Cardiac septum (tissue), 1 donor: Measurements from ENCODE around the gene EVPL. TPM values are rescaled to one million over a fixed set of nuclear protein-coding genes. Genes with fewer than 3 reads are reported as not detected.
"Not testable (repeated sequence)": the region's sequence is repeated elsewhere in the genome, so short reads cannot be mapped to it uniquely, and the experiment has no call there.

Experiments used
- DNase-seq: peaks from one replicate; pipeline ENCODE4 v3.0.0-alpha.2; 2020; ENCODE audit warnings: low spot score
- intact Hi-C: fragments of 100-400 bp; cut with DNase I; formaldehyde crosslinking; loops from one replicate; pipeline ENCODE4 v1.14.0; 2022
- total RNA-seq: library from RNA; stranded (reverse); fragmentation: NEBNext Ultra II Directional; extraction: Animal tissue kit (Norgen Biotek cat#: 25700); gene quantifications from one replicate; pipeline ENCODE4 v1.2.1, GENCODE V29; 2021
- donor health status: DM: no; HTN: no; CAD: no.

Gene EVPL
- total RNA-seq, 1 donor from 2014 or later: 0.05 TPM

- intact Hi-C loops: no loop called here
- DNase-seq: no peak
Observed at GRCh38 chr17:76049239-76049638, 22.1 kb upstream of the EVPL start.

GRCh38 chr17:76048711-76049110 is 21.6 kb upstream of the EVPL start:
- intact Hi-C loops: no loop called here
- DNase-seq: peak; percentile 41

DNA sequence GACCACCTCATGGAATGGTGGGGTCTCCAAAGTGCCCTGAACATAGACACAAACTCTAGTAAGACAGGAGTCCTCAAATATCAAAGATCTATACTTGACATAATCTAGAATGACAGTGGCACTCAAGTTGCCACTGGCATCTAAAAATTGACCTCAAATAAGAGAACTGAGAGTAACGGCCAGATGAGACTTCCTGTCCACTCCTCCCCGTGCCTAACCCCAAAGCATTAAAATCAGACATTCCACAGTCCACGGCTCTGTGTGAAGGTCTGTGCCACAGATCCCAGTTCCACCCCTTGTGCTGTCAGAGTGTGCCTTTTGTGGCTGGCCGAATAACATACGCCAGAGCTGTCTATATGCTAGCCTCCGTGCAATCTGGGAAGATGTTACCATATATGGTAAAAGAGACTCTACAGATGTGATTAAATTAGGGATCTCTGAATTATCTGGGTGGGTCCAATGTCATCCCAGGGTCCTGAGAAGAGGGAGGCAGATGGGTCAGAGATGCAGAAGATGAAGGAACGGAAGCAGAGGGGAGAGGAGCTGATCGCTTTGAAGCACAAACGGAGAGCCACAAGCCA is 21.0 kb upstream of the EVPL start:
- intact Hi-C loops: no loop called here
- peak; percentile 14 for DNase-seq

DNA sequence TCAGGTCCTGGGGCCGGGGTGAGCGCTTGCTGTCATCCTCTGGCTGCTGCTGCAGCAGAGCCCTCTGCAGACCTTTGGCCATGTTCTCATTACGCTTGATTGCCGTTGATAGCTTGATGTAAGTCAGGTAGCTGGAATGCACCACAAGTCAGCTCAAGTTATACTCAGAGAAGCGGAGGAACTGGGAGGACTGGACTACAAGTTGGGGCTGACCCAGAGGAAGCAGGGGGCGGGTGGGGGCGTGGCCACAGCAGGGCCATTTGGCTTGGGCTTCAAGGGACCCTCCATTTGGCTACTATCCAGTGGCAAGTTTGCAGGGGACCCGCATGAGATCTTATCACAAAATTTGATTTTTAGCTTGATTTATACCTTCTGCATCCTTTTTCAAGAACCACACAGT is 19.0 kb upstream of the EVPL start:
- no peak for DNase-seq
- intact Hi-C loops: no loop called here

- intact Hi-C loops, DNase-seq: not testable (repeated sequence)
Observed at GRCh38 chr17:76044475-76045007, 17.4 kb upstream of the EVPL start.

DNA sequence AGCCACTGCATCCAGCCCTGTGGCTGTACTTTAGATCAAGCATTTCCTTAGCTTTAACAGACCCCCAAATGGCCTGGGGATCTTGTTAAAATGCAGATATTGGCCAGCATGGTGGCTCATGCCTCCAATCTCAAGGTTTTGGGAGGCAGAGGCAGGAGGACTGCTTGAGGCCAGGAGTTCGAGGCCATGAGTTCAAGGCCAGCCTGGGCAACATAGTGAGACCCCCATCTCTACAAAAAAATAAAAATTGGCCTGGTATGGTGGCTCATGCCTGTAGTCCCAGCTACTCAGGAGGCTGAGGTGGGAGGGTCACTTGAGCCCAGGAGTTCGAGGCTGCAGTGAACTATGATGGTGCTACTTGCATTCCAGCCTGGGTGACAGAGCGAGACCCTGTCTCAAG is 15.8 kb upstream of the EVPL start:
- intact Hi-C loops, DNase-seq: not testable (repeated sequence)

DNA sequence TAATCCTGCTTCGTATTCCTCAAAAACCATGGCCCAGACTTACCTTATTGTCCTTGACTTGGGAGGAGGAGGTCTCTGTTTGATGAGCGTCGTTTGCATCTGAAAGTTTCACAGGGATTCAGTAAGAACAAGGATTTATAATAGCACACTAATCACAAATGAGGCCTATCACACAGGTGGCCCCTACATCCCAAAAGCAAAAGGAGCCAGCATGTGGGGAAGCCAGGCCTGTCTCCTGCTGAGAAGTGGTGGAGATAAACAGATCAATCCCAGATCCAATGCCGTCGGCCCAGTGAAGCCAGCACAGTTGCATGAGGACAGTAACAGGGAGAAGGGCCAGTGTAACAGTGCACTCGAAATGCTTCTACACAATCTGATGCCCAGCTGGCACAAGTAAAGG is 13.3 kb upstream of the EVPL start:
- DNase-seq: no peak
- intact Hi-C loops: no loop called here

DNA sequence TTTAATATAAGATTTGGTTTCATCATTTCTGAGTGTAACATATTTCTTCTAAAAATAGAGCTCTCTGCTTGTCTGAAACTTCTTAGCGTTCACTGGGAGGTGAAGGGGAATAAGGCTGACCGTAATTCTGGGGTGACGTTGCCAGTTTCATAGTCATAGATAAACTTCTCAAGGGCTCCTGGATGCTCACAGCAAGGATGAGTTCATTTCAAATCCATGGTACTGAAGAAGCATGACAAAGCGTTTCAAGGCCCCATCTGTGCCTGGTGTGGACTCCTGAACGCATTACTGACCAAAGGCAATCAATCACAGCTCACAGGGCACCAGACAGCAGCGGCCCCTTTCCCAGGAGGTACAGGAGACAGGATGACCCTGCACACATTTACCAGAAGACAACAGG is 12.0 kb upstream of the EVPL start:
- no peak for DNase-seq
- intact Hi-C loops: no loop called here

GRCh38 chr17:76038050-76038449 is 10.9 kb upstream of the EVPL start:
- DNase-seq: no peak
- intact Hi-C loops: no loop called here

- intact Hi-C loops: no loop called here
- no peak for DNase-seq
Observed at GRCh38 chr17:76036497-76037261, 9.6 kb upstream of the EVPL start.

- intact Hi-C loops: no loop called here
Observed at GRCh38 chr17:76034428-76035350, 7.6 kb upstream of the EVPL start.

DNA sequence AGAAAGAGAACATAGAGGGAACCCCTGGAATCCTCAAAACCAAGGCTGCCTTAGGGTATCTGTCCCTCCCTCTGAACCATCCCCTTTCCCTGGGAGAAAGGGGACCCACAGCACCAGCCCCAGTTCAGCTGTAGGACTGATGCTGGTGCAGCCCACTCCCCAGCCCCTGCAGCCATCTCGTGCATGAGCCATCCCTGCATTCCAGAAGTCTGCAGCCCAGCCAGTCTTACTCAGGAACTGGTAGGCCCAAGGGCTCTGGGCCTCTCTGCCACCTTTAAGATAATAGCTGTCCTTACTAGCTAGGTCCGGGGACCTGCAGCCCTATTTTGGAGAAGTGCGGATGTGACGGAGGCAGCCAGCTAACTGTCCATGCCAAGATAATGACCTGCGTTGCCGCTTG is 6.0 kb upstream of the EVPL start:
- intact Hi-C loops: no loop called here
- DNase-seq: no peak

More at GRCh38 chr17:76034428-76035350, 7.6 kb upstream of the EVPL start:
- DNase-seq: no peak

DNA sequence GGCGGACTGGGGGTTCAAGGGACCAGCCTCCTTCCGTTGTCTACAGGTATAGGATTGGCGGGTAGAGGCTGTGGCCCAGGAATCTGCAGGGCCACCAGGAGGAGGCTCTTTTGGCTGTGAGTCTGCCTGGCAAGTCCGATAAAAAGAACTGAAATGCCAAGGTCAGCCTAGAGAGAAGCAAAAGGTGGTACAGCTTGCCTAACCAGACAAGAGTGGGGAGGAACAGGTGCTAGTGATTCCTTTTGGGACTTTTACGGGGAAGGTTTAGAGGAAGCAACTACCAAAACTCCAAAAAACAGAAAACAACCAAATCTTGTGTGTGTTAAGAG is 5.6 kb upstream of the EVPL start:
- intact Hi-C loops: no loop called here
- DNase-seq: no peak

DNA sequence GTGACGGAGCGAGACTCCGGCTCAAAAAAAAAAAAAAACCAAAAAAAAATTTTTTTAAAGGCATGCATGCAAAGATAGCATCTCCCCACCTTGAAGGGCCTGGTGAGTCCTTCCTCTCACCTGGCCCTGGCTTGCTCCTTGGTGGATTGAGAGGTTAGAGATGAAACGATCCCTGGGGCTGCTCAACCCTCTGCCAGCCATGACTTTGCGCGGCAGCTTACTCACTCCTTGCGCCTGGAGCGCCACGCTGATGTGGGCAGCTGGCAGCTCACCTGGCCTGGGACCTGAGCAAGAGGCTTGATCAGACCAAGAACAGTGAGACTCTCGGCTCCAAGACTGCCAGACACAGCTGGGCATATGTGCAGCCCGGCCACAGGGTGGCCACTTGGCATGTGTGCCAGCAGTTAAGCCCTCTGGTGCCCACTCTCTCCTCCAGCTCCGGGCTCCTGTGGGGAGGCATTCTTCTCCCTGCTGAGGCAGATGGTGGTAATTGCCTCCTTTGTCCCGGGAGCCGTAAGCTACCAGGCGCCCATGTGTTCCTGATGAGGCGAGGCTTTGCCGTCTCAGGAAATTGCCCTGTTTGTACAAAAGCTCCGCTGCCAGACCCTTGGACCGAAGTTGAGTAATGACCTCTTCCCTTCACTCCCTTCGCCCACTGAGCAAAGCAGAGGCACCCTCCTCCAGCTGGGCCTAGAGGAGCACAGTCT is 5.1 kb upstream of the EVPL start:
- intact Hi-C loops: no loop called here
- DNase-seq: no peak

- intact Hi-C loops: no loop called here
- DNase-seq: no peak
Observed at GRCh38 chr17:76026714-76027158, 370 bp downstream of the EVPL start.

DNA sequence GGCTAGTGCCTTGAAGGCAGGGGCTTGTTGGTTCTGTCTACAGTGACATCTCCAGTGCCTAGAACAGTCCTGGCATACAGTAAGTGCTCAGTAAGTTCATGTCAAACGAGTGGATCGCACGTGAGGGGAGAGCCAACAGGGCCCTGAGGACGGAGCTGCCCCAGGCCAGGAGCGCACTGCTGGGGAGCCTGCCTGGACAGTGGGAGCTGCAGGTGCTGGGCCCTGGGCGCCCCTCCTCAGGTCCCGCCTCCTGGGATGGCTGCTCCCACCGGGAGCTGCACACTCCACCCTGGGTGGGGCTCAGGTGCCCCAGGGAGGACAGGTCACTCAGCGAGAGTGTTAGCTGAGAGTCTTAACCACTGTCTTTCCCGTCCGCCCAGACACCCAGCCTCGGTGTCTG is 1.8 kb downstream of the EVPL start:
- no peak for DNase-seq
- intact Hi-C loops: no loop called here

DNA sequence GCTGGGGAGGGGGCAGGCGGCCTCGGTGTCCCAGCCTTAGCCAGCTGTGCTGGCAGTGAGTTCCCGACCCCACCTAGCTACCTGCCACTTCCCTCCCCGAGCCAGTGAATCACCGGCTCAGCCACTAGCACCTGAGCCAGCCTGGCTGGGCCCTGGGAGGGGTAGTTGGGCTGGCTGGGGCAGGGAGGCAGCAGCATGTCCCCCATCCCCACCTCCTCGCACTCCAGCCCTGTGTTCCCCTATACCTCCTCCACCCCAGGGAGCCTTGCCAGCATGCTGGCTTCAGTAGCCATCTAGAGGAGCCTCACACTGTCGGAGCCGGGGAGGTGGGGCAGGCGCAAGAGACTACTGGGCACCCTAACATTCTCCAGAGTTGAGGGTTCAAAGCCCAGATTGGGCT is 2.8 kb downstream of the EVPL start:
- intact Hi-C loops: no loop called here
- DNase-seq: no peak

DNA sequence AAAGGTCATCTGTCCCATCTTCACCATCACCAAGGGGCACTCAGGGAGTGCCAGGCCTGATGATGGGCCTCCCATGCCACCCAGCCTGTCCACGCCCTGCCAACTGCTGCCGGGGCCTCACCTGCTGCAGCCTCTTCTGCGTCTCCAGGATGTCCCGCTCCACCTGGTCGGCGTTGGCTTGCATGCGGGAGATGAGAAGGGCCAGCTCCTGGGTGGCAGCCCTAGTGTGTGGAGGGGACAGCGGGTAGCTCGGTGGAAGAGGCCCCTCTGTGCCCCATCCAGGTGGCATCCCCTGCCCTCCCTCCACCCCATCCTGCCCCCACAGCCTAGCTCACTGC is 3.2 kb downstream of the EVPL start:
- DNase-seq: no peak

GRCh38 chr17:76022973-76023899 is 3.9 kb downstream of the EVPL start:
- DNase-seq: no peak
- intact Hi-C loops: no loop called here

More for the DNA sequence above, 3.2 kb downstream of the EVPL start:
- intact Hi-C loops: no loop called here
